ENCODE data around the gene BTBD16. TPM values are rescaled to one million over a fixed set of nuclear protein-coding genes. Genes with fewer than 3 reads are reported as not detected.
A peak's percentile ranks its signal among the peaks of the same experiment; 100 is the strongest.

The BTBD16 gene
- total RNA-seq, 4 donors from 2014 or later: not detected

GRCh38 chr10:122257041-122257440 is 14.1 kb upstream of the BTBD16 start:
- peaks cover 0 to 78% (median 0%) of the 10 kb centered on the region in 3 donors for H3K36me3 ChIP-seq
- intact Hi-C loops (cut with DNase I): no loop called here
- H3K4me1 ChIP-seq: no peaks in the 10 kb centered on the region
- H3K4me3 ChIP-seq: no peak overlapping the region
- 77 to 93% methylated on average over 2 to 3 of the region's 3 CpGs for WGBS, 2 donors
- no peaks in the 10 kb centered on the region for H3K27me3 ChIP-seq
- H3K9me3 ChIP-seq: peaks cover 0 to 4% (median 0%) of the 10 kb centered on the region in 3 donors
- TF ChIP-seq CTCF (IDR thresholded peaks at IDR 0.05) (no peak), POLR2A (IDR thresholded peaks at IDR 0.05) (no peak)
- DNase-seq: no peak
- no peak overlapping the region for H3K27ac ChIP-seq

GRCh38 chr10:122258136-122259074 is 12.7 kb upstream of the BTBD16 start:
- Histone ChIP-seq H3K9me3 (peaks cover 0 to 4% (median 0%) of the 10 kb centered on the region in 3 donors), H3K27ac (peak overlapping the region in 1 of 4 donors; percentile 9), H3K4me3 (no peak overlapping the region), H3K36me3 (peaks cover 0 to 77% (median 0%) of the 10 kb centered on the region in 3 donors), H3K4me1 (no peaks in the 10 kb centered on the region), H3K27me3 (no peaks in the 10 kb centered on the region)
- intact Hi-C loops (cut with DNase I): no loop called here
- WGBS, 2 donors: 55 to 72% methylated on average over 13 to 22 of the region's 25 CpGs
- DNase-seq: no peak
- TF ChIP-seq POLR2A (IDR thresholded peaks at IDR 0.05) (no peak), CTCF (IDR thresholded peaks at IDR 0.05) (no peak)

GRCh38 chr10:122259075-122259466 is 12.0 kb upstream of the BTBD16 start:
- TF ChIP-seq CTCF (IDR thresholded peaks at IDR 0.05) (no peak), POLR2A (IDR thresholded peaks at IDR 0.05) (no peak)
- peaks cover 0 to 4% (median 0%) of the 10 kb centered on the region in 3 donors for H3K9me3 ChIP-seq
- H3K4me3 ChIP-seq: no peak overlapping the region
- no peaks in the 10 kb centered on the region for H3K27me3 ChIP-seq
- 76 to 84% methylated on average over 3 to 4 of the region's 4 CpGs for WGBS, 2 donors
- no peak for DNase-seq
- H3K4me1 ChIP-seq: peaks cover 0 to 4% (median 0%) of the 10 kb centered on the region in 3 donors
- H3K27ac ChIP-seq: no peak overlapping the region
- H3K36me3 ChIP-seq: peaks cover 0 to 70% (median 0%) of the 10 kb centered on the region in 3 donors
- intact Hi-C loops (cut with DNase I): no loop called here

GRCh38 chr10:122261584-122261983 is 9.5 kb upstream of the BTBD16 start:
- peaks cover 0 to 8% (median 0%) of the 10 kb centered on the region in 3 donors for H3K4me1 ChIP-seq
- no peak overlapping the region for H3K4me3 ChIP-seq
- peaks cover 0 to 63% (median 0%) of the 10 kb centered on the region in 3 donors for H3K36me3 ChIP-seq
- DNase-seq: no peak
- 62 to 100% methylated on average over 1 of the region's 1 CpG for WGBS, 2 donors
- H3K9me3 ChIP-seq: peaks cover 0 to 4% (median 0%) of the 10 kb centered on the region in 3 donors
- H3K27me3 ChIP-seq: no peaks in the 10 kb centered on the region
- intact Hi-C loops (cut with DNase I): no loop called here
- no peak overlapping the region for H3K27ac ChIP-seq
- no peak for TF ChIP-seq POLR2A (IDR thresholded peaks at IDR 0.05)
- TF ChIP-seq CTCF (IDR thresholded peaks at IDR 0.05): no peak

- DNase-seq: no peak
- 52 to 54% methylated on average over 1 of the region's 1 CpG for WGBS, 2 donors
Observed at GRCh38 chr10:122263971-122264370, 7.1 kb upstream of the BTBD16 start.

More at GRCh38 chr10:122263971-122264370, 7.1 kb upstream of the BTBD16 start:
- no peaks in the 10 kb centered on the region for H3K27me3 ChIP-seq
- TF ChIP-seq CTCF (IDR thresholded peaks at IDR 0.05) (no peak), POLR2A (IDR thresholded peaks at IDR 0.05) (no peak)
- no peak overlapping the region for H3K4me3 ChIP-seq
- H3K27ac ChIP-seq: no peak overlapping the region
- peaks cover 0 to 4% (median 0%) of the 10 kb centered on the region in 3 donors for H3K9me3 ChIP-seq
- peaks cover 0 to 65% (median 0%) of the 10 kb centered on the region in 3 donors for H3K36me3 ChIP-seq
- intact Hi-C loops (cut with DNase I): no loop called here
- peaks cover 0 to 12% (median 0%) of the 10 kb centered on the region in 3 donors for H3K4me1 ChIP-seq
